ENCODE data around the gene BIRC7.

DNA sequence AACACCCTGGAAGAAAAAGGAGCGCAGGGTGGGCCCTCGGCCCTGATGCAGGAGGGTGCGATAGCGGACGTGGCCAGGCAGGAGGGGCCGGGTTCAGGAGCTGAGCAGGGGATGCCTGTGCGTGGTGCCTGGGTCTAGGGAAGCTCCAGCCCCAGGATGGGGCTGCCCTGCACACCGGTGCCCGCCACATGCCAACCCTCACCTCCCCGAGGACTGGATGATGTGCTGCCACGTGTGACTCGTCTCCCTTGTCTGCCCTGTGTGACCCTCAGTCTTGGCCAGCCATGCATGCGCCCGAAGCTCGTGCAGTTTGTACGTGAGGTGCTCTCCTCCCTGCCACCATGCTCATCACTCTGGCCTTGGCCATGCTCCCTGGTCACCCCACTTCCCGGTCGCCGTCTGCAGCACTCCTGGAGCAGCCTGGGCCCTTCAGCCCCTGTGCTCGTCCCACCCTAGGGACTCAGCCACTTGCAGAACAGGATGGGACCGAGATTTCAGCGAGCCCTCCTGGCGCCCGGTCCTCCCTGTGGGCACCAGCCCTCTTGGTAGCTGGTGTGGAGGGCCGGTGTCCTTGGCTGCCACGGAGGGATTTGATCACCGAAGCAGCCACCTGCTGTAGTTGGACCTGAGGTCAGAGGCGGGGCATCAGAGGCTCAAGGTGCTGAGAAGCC lies 53.0 kb downstream of the BIRC7 start:
- TF ChIP-seq YY1 (IDR thresholded peaks at IDR 0.05; ENCODE audit: insufficient read depth, insufficient read length) (no peak), ZNF274 (IDR thresholded peaks at IDR 0.05; ENCODE audit: low read depth, low read length) (no peak), SUZ12 (IDR thresholded peaks at IDR 0.05; ENCODE audit: extremely low read depth, insufficient read depth, insufficient read length) (no peak)

Data from NT2/D1 (cell line).